HCEC 1CT (cell line): ENCODE data around the gene TLK1.

ENCODE experiments used
- DNase-seq: peaks from one replicate; pipeline ENCODE4 v3.0.0-alpha.2; 2017

TLK1 gene

GRCh38 chr2:170991398-170992182 is 169.1 kb downstream of the TLK1 start:
- no peak for DNase-seq

GRCh38 chr2:170986566-170987258 is 174.0 kb downstream of the TLK1 start:
- DNase-seq, result no peak

GRCh38 chr2:170985407-170985806 is 175.3 kb downstream of the TLK1 start:
- no peak for DNase-seq

GRCh38 chr2:170984079-170984478 is 176.6 kb downstream of the TLK1 start:
- no peak for DNase-seq

- no peak for DNase-seq
These were observed 184.8 kb downstream of the TLK1 start for GRCh38 chr2:170975943-170976270.

- no peak for DNase-seq
These were observed 185.4 kb downstream of the TLK1 start for GRCh38 chr2:170975127-170975942.

GRCh38 chr2:170974304-170974993 is 186.2 kb downstream of the TLK1 start:
- peak; percentile 28 for DNase-seq

- DNase-seq, result peak; percentile 70
These were observed 187.0 kb downstream of the TLK1 start for GRCh38 chr2:170973492-170974303.

- DNase-seq, result no peak
These were observed 187.5 kb downstream of the TLK1 start for GRCh38 chr2:170973225-170973491.

- DNase-seq, result no peak
These were observed 188.1 kb downstream of the TLK1 start for GRCh38 chr2:170972296-170973224.

- no peak for DNase-seq
These were observed 189.6 kb downstream of the TLK1 start for GRCh38 chr2:170971071-170971470.

- DNase-seq, result no peak
These were observed 190.7 kb downstream of the TLK1 start for GRCh38 chr2:170969872-170970496.

GRCh38 chr2:170969030-170969429 is 191.7 kb downstream of the TLK1 start:
- no peak for DNase-seq

GRCh38 chr2:170968205-170969003 is 192.3 kb downstream of the TLK1 start:
- DNase-seq, result no peak

GRCh38 chr2:170967553-170967952 is 193.1 kb downstream of the TLK1 start:
- no peak for DNase-seq

GRCh38 chr2:170966648-170967396 is 193.9 kb downstream of the TLK1 start:
- DNase-seq, result peak; percentile 8

- no peak for DNase-seq
These were observed 195.1 kb downstream of the TLK1 start for GRCh38 chr2:170965446-170966225.

- DNase-seq, result no peak
These were observed 197.3 kb downstream of the TLK1 start for GRCh38 chr2:170963386-170963785.
